AG09309 (cell line): Measurements from ENCODE around the gene POLR3F.

Experiments
- DNase-seq: peaks from one replicate; pipeline ENCODE4 v3.0.0-alpha.2; 2010; ENCODE audit warnings: low read depth
- H3K4me3 ChIP-seq: 2 replicates; pipeline ENCODE4 v1.5.1; 2011; ENCODE audit warnings: mild to moderate bottlenecking, low read depth, low read length, moderate library complexity; ENCODE audit not compliant: control insufficient read depth
- CTCF ChIP-seq: IDR thresholded peaks from 2 replicates; pipeline ENCODE4 v1.5.1; 2011; ENCODE audit warnings: mild to moderate bottlenecking, low read depth, low read length, inconsistent platforms; ENCODE audit not compliant: insufficient read depth, control insufficient read depth; ENCODE audit errors: missing control alignments

POLR3F gene

DNA sequence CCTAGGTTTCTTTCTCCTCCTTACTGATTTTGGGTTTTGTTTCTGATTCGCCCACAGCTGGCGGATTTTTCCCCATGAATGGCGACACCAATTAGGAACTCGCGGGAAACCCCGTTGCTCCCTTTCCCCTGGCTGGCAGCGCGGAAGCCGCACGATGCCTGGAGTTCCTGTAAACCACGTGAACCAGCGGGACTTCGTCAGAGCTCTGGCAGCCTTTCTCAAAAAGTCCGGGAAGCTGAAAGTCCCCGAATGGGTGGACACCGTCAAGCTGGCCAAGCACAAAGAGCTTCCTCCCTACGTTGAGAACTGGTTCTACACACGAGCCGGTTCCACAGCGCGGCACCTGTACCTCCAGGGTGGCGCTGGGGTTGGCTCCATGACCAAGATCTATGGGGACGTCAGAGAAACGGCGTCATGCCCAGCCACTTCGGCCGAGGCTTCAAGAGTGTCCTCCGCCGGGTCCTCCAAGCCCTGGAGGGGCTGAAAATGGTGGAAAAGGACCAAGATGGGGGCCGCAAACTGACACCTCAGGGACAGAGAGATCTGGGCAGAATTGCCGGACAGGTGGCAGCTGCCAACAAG, 37.4 kb downstream of the POLR3F start:
- no peak overlapping the region for H3K4me3 ChIP-seq
- no peak for DNase-seq
- no peak for TF ChIP-seq CTCF

DNA sequence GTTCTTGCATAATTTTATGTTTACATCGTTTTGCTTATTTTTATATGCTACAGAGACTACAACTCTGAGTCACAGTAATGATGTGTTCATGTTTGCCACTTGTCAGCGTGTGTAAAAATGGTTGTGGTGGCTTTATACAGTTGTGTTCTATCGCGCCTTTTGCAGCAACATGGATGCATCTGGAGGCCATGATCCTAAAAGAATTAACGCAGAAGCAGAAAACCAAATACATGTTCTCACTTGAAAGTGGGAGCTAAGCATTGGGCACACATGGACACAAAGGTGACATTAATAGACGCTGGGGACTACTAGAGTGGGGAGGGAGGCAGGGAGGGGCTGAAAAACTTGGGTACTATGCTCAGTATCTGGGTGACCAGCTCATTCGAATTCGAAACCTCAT, 39.6 kb downstream of the POLR3F start:
- no peak for TF ChIP-seq CTCF
- no peak for DNase-seq
- H3K4me3 ChIP-seq, result peak overlapping the region; percentile 95

DNA sequence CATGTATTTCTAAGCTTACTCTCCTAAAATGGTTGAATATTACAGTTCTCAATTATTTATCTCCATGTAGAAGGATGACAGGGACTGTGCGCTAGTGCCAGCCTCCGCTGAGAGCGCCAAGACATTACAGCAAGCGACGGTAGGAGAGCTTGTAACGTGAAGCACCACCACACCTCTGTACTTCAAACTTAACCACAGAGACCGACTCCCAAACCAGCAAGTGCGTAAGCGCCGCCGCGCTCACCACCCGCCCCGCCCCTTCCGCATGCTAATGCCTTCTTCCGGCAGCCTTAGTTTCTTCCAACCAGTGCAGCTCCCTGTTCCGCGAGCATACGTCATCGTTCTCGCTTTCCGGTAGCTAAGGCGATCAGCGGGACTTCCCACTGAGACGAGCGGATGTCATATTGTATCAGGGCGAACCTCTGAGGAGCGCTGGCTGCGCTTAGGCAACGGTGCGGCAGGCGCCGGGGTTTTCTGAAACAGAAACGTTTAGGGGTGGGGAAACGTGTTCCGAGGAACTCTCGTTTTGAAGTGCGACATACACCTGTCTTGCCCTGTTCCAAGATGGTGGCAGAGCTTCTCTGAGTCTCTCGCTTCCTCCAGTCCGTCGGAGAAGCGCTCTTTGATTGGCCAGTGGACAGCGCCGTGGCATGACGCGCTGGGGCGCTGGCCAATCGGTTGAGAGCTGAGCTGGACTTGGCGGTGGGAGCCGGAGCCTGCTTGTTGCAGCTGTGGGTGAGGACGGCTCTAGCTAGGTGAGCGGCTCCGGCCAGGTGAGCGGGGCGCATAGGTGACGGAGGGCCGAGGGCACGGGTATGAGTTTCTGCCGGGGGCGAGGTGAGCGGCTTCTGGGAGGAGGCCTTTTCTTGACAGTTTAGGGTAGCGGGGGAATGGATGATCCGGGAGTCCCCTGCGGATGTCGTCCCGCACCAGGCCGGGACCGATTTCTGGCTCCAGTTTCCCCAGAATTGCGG, 40.3 kb downstream of the POLR3F start, which contains the start of gene SEC23B:
Gene SEC23B (plus strand): TSS at position 723 of the 974 bp plus-strand sequence. CDS start 2,896 bp downstream, outside the sequence.
- peak; percentile 86 for DNase-seq
- H3K4me3 ChIP-seq, result peak within 1 kb of the TSS; percentile 95
- no peak for TF ChIP-seq CTCF

- no peak for TF ChIP-seq CTCF
- DNase-seq, result no peak
- no peak overlapping the region for H3K4me3 ChIP-seq
Measured at GRCh38 chr20:18511571-18511970, 44.4 kb downstream of the POLR3F start.

DNA sequence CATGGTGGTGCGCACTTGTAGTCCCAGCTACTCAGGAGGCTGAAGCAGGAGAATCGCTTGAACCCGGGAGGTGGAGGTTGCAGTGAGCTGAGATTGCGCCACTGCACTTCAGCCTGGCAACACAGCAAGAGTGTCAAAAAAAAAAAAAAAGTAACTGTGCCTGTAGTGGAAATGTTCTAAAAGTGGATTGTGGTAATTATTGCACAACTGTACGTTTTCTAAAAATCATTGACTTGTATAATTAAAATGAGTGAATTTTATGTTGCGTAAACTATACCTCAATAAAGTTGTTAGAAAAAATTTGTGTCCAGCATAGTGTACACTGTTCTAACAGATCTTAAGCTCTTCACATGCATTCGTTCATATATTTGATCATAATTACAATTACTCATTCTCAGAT, 46.0 kb downstream of the POLR3F start:
- DNase-seq, result no peak
- TF ChIP-seq CTCF, result no peak
- H3K4me3 ChIP-seq, result no peak overlapping the region

- no peak for TF ChIP-seq CTCF
- no peak for DNase-seq
Measured at GRCh38 chr20:18514127-18514526, 46.9 kb downstream of the POLR3F start.

More at GRCh38 chr20:18514127-18514526, 46.9 kb downstream of the POLR3F start:
- no peak overlapping the region for H3K4me3 ChIP-seq
